ENCODE results near the gene ENGASE.

The ENGASE gene

GRCh38 chr17:79095345-79096055 is 20.9 kb downstream of the ENGASE start:
- peak; percentile 54 for DNase-seq

GRCh38 chr17:79096477-79096876 is 21.9 kb downstream of the ENGASE start:
- DNase-seq: no peak

GRCh38 chr17:79097226-79098055 is 22.8 kb downstream of the ENGASE start:
- no peak for DNase-seq

GRCh38 chr17:79098282-79098867 is 23.8 kb downstream of the ENGASE start:
- no peak for DNase-seq

GRCh38 chr17:79100405-79100804 is 25.8 kb downstream of the ENGASE start:
- no peak for DNase-seq

GRCh38 chr17:79101111-79101673 is 26.6 kb downstream of the ENGASE start:
- DNase-seq: no peak

GRCh38 chr17:79102214-79102613 is 27.6 kb downstream of the ENGASE start:
- DNase-seq: no peak

- no peak for DNase-seq
These were observed 30.4 kb downstream of the ENGASE start for GRCh38 chr17:79104898-79105600.

- no peak for DNase-seq
These were observed 31.3 kb downstream of the ENGASE start for GRCh38 chr17:79105937-79106336.

- DNase-seq: no peak
These were observed 32.3 kb downstream of the ENGASE start for GRCh38 chr17:79106958-79107357.

- DNase-seq: no peak
These were observed 33.0 kb downstream of the ENGASE start for GRCh38 chr17:79107499-79108231.

- no peak for DNase-seq
These were observed 33.7 kb downstream of the ENGASE start for GRCh38 chr17:79108232-79108850.

GRCh38 chr17:79108870-79109269 is 34.2 kb downstream of the ENGASE start:
- no peak for DNase-seq

GRCh38 chr17:79109584-79109983 is 35.0 kb downstream of the ENGASE start:
- DNase-seq: no peak

- no peak for DNase-seq
These were observed 36.5 kb downstream of the ENGASE start for GRCh38 chr17:79111097-79111496.

- DNase-seq: no peak
These were observed 37.8 kb downstream of the ENGASE start for GRCh38 chr17:79112471-79112870.

GRCh38 chr17:79113699-79114457 is 39.3 kb downstream of the ENGASE start:
- no peak for DNase-seq

- peak; percentile 83 for DNase-seq
These were observed 40.1 kb downstream of the ENGASE start for GRCh38 chr17:79114458-79115301.

GRCh38 chr17:79115487-79115886 is 40.9 kb downstream of the ENGASE start:
- no peak for DNase-seq
